A673 (cell line): ENCODE data around the gene C2orf80.

ENCODE experiments used
- CTCF ChIP-seq: fragments of 300-800, 200-600 bp; sonication (generic); conservative IDR thresholded peaks from 2 replicates; pipeline ENCODE4 v1.5.1; 2017; ENCODE audit warnings: low read depth, mild to moderate bottlenecking, antibody characterized with exemption, low read length, moderate library complexity, mixed read lengths
- EZH2 ChIP-seq: fragments of 200-600 bp; sonication (generic); IDR thresholded peaks from 2 replicates; pipeline ENCODE4 v1.6.1; 2017; ENCODE audit warnings: borderline replicate concordance, low read depth, mild to moderate bottlenecking, mixed read lengths, antibody characterized with exemption, low read length; ENCODE audit not compliant: poor library complexity, severe bottlenecking

- TF ChIP-seq CTCF: no peak
- no peak for TF ChIP-seq EZH2
Measured at GRCh38 chr2:208125251-208125650, 64.6 kb downstream of the C2orf80 start.
